WTC11 (cell line): ENCODE measurements around the gene TNFSF4. TPM values are rescaled to one million over a fixed set of nuclear protein-coding genes. Genes with fewer than 3 reads are reported as not detected.

ENCODE experiments used
- ATAC-seq: fragments of 200-7000 bp; cut with Tn5 transposase; 2 replicates; pipeline ENCODE4 v1.10.0; 2021; ENCODE audit warnings: mild to moderate bottlenecking, moderate library complexity
- CTCF ChIA-PET: fragments of 300-600 bp; sonication (Branson Sonifier 250); formaldehyde crosslinking; loops from one replicate; lab custom pipeline; 2021; ENCODE audit warnings: antibody characterized with exemption; lab: Charles Lee
- POLR2A ChIA-PET: fragments of 350-600 bp; sonication (Branson Sonifier 250); formaldehyde crosslinking; loops from one replicate; lab custom pipeline; 2021; ENCODE audit warnings: antibody characterized with exemption; lab: Charles Lee
- DNase-seq: peaks from one replicate; pipeline ENCODE4 v3.0.0; 2021; ENCODE audit warnings: low spot score
- H3K27ac Mint-ChIP-seq: 2 replicates; pipeline ENCODE4 v1.8.0; 2021; ENCODE audit warnings: mixed read lengths
- H3K27me3 Mint-ChIP-seq: 2 replicates; pipeline ENCODE4 v1.8.0; 2021; ENCODE audit warnings: low read depth, mild to moderate bottlenecking, moderate library complexity, mixed read lengths
- H3K36me3 Mint-ChIP-seq: 2 replicates; pipeline ENCODE4 v1.8.0; 2021; ENCODE audit warnings: mixed read lengths
- H3K4me1 Mint-ChIP-seq: 2 replicates; pipeline ENCODE4 v1.8.0; 2022; ENCODE audit warnings: mixed read lengths
- H3K4me3 Mint-ChIP-seq: 2 replicates; pipeline ENCODE4 v1.8.0; 2021; ENCODE audit warnings: mild to moderate bottlenecking, moderate library complexity, mixed read lengths
- H3K9me3 Mint-ChIP-seq: 2 replicates; pipeline ENCODE4 v1.8.0; 2021; ENCODE audit warnings: mixed read lengths
- CREM ChIP-seq: sonication (generic); formaldehyde crosslinking; IDR thresholded peaks from 2 replicates; pipeline ENCODE4 v1.8.1; 2022; ENCODE audit warnings: mild to moderate bottlenecking, missing genetic modification reagents, moderate library complexity
- ELF4 ChIP-seq: sonication (generic); formaldehyde crosslinking; IDR thresholded peaks from 2 replicates; pipeline ENCODE4 v1.8.1; 2022; ENCODE audit warnings: low read depth, mild to moderate bottlenecking, moderate library complexity, missing genetic modification reagents
- FOXK1 ChIP-seq: sonication (generic); formaldehyde crosslinking; IDR thresholded peaks from 2 replicates; pipeline ENCODE4 v1.8.0; 2022; ENCODE audit warnings: mild to moderate bottlenecking, moderate library complexity, missing genetic modification reagents
- GTF2I ChIP-seq: fragments of 250-450 bp; sonication (Bioruptor Pico); conservative IDR thresholded peaks from 2 replicates; pipeline ENCODE4 v1.4.0; 2021; ENCODE audit warnings: mild to moderate bottlenecking
- SMAD3 ChIP-seq: sonication (generic); formaldehyde crosslinking; IDR thresholded peaks from 2 replicates; pipeline ENCODE4 v1.8.0; 2022; ENCODE audit warnings: missing genetic modification reagents, mild to moderate bottlenecking, borderline replicate concordance
- SP1 ChIP-seq: sonication (generic); formaldehyde crosslinking; conservative IDR thresholded peaks from 2 replicates; pipeline ENCODE4 v1.8.1; 2022; ENCODE audit warnings: missing genetic modification reagents
- TCF7 ChIP-seq: sonication (generic); formaldehyde crosslinking; IDR thresholded peaks from 2 replicates; pipeline ENCODE4 v1.8.0; 2022; ENCODE audit warnings: mild to moderate bottlenecking, low read depth, missing genetic modification reagents, moderate library complexity
- TP53 ChIP-seq: sonication (generic); formaldehyde crosslinking; IDR thresholded peaks from 2 replicates; pipeline ENCODE4 v1.8.1; 2023; ENCODE audit warnings: mild to moderate bottlenecking, missing genetic modification reagents
- ZMAT4 ChIP-seq: fragments of 250-450 bp; sonication (Bioruptor Pico); IDR thresholded peaks from 2 replicates; pipeline ENCODE4 v1.9.0; 2021; ENCODE audit warnings: mild to moderate bottlenecking
- ZNF425 ChIP-seq: fragments of 250-450 bp; sonication (Bioruptor Pico); conservative IDR thresholded peaks from 2 replicates; pipeline ENCODE4 v1.9.0; 2021; ENCODE audit warnings: mild to moderate bottlenecking
- total RNA-seq: library from RNA; stranded (reverse); gene quantifications from 3 replicates; pipeline ENCODE4 v1.2.3, GENCODE V29; 2021
- TF ChIP-seq, protein P1 (sequence below): fragments of 250-450 bp; sonication (Bioruptor Pico); IDR thresholded peaks from 2 replicates; pipeline ENCODE4 v1.9.0; 2021; ENCODE audit warnings: mild to moderate bottlenecking
- TF ChIP-seq, protein P2 (sequence below): fragments of 250-450 bp; sonication (Bioruptor Pico); IDR thresholded peaks from 2 replicates; pipeline ENCODE4 v2.1.2; 2022; ENCODE audit warnings: mild to moderate bottlenecking, moderate library complexity
- TF ChIP-seq, protein P3 (sequence below): sonication (generic); formaldehyde crosslinking; IDR thresholded peaks from 2 replicates; pipeline ENCODE4 v1.8.0; 2023; ENCODE audit warnings: mild to moderate bottlenecking, missing genetic modification reagents
- TF ChIP-seq, protein P4 (sequence below): sonication (generic); formaldehyde crosslinking; IDR thresholded peaks from 2 replicates; pipeline ENCODE4 v1.8.1; 2023; ENCODE audit warnings: mild to moderate bottlenecking, missing genetic modification reagents, borderline replicate concordance
- TF ChIP-seq, protein P5 (sequence below): sonication (generic); formaldehyde crosslinking; IDR thresholded peaks from 2 replicates; pipeline ENCODE4 v1.8.1; 2022; ENCODE audit warnings: mild to moderate bottlenecking, missing genetic modification reagents, moderate library complexity, borderline replicate concordance

The TNFSF4 gene
- total RNA-seq, 1 experiment from 2014 or later: 0.81 TPM

GRCh38 chr1:173173388-173173787, 33.7 kb downstream of the TNFSF4 start:
- TF ChIP-seq SP1 (CRISPR knock-in tag) (no peak), SMAD3 (CRISPR knock-in tag) (no peak), GTF2I (CRISPR knock-in tag) (no peak)
- TF ChIP-seq, protein P1, sequence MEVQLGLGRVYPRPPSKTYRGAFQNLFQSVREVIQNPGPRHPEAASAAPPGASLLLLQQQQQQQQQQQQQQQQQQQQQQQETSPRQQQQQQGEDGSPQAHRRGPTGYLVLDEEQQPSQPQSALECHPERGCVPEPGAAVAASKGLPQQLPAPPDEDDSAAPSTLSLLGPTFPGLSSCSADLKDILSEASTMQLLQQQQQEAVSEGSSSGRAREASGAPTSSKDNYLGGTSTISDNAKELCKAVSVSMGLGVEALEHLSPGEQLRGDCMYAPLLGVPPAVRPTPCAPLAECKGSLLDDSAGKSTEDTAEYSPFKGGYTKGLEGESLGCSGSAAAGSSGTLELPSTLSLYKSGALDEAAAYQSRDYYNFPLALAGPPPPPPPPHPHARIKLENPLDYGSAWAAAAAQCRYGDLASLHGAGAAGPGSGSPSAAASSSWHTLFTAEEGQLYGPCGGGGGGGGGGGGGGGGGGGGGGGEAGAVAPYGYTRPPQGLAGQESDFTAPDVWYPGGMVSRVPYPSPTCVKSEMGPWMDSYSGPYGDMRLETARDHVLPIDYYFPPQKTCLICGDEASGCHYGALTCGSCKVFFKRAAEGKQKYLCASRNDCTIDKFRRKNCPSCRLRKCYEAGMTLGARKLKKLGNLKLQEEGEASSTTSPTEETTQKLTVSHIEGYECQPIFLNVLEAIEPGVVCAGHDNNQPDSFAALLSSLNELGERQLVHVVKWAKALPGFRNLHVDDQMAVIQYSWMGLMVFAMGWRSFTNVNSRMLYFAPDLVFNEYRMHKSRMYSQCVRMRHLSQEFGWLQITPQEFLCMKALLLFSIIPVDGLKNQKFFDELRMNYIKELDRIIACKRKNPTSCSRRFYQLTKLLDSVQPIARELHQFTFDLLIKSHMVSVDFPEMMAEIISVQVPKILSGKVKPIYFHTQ (CRISPR knock-in tag): no peak
- TF ChIP-seq, all 79 proteins: peak for 0

DNA sequence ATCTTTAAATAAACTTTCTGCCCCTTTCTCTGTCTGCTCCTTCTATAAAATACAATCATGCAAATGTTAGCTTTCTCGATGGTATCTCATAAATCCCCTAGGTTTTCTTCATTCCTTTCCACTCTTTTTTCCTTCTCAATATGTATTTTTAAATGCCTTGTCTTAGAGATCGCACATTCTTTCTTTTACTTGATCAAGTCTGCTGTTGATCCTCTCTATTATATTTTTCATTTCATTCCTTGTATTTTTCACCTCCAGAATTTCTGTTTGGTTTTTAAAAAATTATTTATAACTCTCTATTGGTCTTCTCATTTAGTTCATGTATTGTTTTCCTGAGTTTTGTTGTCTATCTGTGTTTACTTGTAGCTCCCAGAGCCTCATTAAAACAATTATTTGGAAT, 36.0 kb downstream of the TNFSF4 start:
- Mint-ChIP-seq H3K4me1 (no peaks in the 10 kb centered on the region), H3K9me3 (peaks cover 50% of the 10 kb centered on the region), H3K27ac (no peak overlapping the region), H3K36me3 (peaks cover 27% of the 10 kb centered on the region), H3K4me3 (no peak overlapping the region), H3K27me3 (peaks cover 34% of the 10 kb centered on the region)
- ATAC-seq: no peak
- DNase-seq: no peak
- POLR2A ChIA-PET: no interaction called here
- CTCF ChIA-PET: no interaction called here
- TF ChIP-seq ZNF425 (CRISPR knock-in tag) (no peak), ZMAT4 (CRISPR knock-in tag) (no peak), TP53 (CRISPR knock-in tag) (no peak), CREM (CRISPR knock-in tag) (no peak), ELF4 (no peak), FOXK1 (CRISPR knock-in tag) (no peak), TCF7 (CRISPR knock-in tag) (no peak)
- TF ChIP-seq, protein P2, sequence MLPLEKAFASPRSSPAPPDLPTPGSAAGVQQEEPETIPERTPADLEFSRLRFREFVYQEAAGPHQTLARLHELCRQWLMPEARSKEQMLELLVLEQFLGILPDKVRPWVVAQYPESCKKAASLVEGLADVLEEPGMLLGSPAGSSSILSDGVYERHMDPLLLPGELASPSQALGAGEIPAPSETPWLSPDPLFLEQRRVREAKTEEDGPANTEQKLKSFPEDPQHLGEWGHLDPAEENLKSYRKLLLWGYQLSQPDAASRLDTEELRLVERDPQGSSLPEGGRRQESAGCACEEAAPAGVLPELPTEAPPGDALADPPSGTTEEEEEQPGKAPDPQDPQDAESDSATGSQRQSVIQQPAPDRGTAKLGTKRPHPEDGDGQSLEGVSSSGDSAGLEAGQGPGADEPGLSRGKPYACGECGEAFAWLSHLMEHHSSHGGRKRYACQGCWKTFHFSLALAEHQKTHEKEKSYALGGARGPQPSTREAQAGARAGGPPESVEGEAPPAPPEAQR: no peak
- TF ChIP-seq, protein P3, sequence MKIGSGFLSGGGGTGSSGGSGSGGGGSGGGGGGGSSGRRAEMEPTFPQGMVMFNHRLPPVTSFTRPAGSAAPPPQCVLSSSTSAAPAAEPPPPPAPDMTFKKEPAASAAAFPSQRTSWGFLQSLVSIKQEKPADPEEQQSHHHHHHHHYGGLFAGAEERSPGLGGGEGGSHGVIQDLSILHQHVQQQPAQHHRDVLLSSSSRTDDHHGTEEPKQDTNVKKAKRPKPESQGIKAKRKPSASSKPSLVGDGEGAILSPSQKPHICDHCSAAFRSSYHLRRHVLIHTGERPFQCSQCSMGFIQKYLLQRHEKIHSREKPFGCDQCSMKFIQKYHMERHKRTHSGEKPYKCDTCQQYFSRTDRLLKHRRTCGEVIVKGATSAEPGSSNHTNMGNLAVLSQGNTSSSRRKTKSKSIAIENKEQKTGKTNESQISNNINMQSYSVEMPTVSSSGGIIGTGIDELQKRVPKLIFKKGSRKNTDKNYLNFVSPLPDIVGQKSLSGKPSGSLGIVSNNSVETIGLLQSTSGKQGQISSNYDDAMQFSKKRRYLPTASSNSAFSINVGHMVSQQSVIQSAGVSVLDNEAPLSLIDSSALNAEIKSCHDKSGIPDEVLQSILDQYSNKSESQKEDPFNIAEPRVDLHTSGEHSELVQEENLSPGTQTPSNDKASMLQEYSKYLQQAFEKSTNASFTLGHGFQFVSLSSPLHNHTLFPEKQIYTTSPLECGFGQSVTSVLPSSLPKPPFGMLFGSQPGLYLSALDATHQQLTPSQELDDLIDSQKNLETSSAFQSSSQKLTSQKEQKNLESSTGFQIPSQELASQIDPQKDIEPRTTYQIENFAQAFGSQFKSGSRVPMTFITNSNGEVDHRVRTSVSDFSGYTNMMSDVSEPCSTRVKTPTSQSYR: no peak
- TF ChIP-seq, protein P4, sequence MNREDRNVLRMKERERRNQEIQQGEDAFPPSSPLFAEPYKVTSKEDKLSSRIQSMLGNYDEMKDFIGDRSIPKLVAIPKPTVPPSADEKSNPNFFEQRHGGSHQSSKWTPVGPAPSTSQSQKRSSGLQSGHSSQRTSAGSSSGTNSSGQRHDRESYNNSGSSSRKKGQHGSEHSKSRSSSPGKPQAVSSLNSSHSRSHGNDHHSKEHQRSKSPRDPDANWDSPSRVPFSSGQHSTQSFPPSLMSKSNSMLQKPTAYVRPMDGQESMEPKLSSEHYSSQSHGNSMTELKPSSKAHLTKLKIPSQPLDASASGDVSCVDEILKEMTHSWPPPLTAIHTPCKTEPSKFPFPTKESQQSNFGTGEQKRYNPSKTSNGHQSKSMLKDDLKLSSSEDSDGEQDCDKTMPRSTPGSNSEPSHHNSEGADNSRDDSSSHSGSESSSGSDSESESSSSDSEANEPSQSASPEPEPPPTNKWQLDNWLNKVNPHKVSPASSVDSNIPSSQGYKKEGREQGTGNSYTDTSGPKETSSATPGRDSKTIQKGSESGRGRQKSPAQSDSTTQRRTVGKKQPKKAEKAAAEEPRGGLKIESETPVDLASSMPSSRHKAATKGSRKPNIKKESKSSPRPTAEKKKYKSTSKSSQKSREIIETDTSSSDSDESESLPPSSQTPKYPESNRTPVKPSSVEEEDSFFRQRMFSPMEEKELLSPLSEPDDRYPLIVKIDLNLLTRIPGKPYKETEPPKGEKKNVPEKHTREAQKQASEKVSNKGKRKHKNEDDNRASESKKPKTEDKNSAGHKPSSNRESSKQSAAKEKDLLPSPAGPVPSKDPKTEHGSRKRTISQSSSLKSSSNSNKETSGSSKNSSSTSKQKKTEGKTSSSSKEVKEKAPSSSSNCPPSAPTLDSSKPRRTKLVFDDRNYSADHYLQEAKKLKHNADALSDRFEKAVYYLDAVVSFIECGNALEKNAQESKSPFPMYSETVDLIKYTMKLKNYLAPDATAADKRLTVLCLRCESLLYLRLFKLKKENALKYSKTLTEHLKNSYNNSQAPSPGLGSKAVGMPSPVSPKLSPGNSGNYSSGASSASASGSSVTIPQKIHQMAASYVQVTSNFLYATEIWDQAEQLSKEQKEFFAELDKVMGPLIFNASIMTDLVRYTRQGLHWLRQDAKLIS (CRISPR knock-in tag): no peak
- TF ChIP-seq, protein P5, sequence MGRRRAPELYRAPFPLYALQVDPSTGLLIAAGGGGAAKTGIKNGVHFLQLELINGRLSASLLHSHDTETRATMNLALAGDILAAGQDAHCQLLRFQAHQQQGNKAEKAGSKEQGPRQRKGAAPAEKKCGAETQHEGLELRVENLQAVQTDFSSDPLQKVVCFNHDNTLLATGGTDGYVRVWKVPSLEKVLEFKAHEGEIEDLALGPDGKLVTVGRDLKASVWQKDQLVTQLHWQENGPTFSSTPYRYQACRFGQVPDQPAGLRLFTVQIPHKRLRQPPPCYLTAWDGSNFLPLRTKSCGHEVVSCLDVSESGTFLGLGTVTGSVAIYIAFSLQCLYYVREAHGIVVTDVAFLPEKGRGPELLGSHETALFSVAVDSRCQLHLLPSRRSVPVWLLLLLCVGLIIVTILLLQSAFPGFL: no peak

More at GRCh38 chr1:173173388-173173787, 33.7 kb downstream of the TNFSF4 start:
- peaks cover 57% of the 10 kb centered on the region for H3K9me3 Mint-ChIP-seq
- POLR2A ChIA-PET: no interaction called here
- DNase-seq (no peak), ATAC-seq (no peak)
- peaks cover 12% of the 10 kb centered on the region for H3K27me3 Mint-ChIP-seq
- H3K4me1 Mint-ChIP-seq: no peaks in the 10 kb centered on the region
- H3K4me3 Mint-ChIP-seq: no peak overlapping the region
- CTCF ChIA-PET: no interaction called here
- peaks cover 27% of the 10 kb centered on the region for H3K36me3 Mint-ChIP-seq
- no peak overlapping the region for H3K27ac Mint-ChIP-seq
